GM19099 (cell line): ENCODE measurements around the gene STH.

Source experiments
- POLR2A ChIP-seq: IDR thresholded peaks from 3 replicates; pipeline ENCODE4 v1.6.1; 2011; ENCODE audit warnings: low read depth; ENCODE audit not compliant: insufficient read length; ENCODE audit errors: extremely low read depth

STH gene

GRCh38 chr17:46024590-46024989 lies 25.5 kb downstream of the STH start:
- no peak for TF ChIP-seq POLR2A

- no peak for TF ChIP-seq POLR2A
These were observed 26.0 kb downstream of the STH start for GRCh38 chr17:46025060-46025459.

- TF ChIP-seq POLR2A = no peak
These were observed 26.6 kb downstream of the STH start for GRCh38 chr17:46025510-46026165.

GRCh38 chr17:46026166-46027047 lies 27.4 kb downstream of the STH start:
- TF ChIP-seq POLR2A = no peak

- TF ChIP-seq POLR2A = no peak
These were observed 28.3 kb downstream of the STH start for GRCh38 chr17:46027048-46027975.

- TF ChIP-seq POLR2A = no peak
These were observed 28.9 kb downstream of the STH start for GRCh38 chr17:46027976-46028325.

- TF ChIP-seq POLR2A = no peak
These were observed 29.3 kb downstream of the STH start for GRCh38 chr17:46028374-46028773.

- TF ChIP-seq POLR2A = no peak
These were observed 30.0 kb downstream of the STH start for GRCh38 chr17:46028981-46029565.

- no peak for TF ChIP-seq POLR2A
These were observed 30.6 kb downstream of the STH start for GRCh38 chr17:46029627-46030026.

- no peak for TF ChIP-seq POLR2A
These were observed 31.7 kb downstream of the STH start for GRCh38 chr17:46030752-46031151.

GRCh38 chr17:46031440-46031839 lies 32.4 kb downstream of the STH start:
- no peak for TF ChIP-seq POLR2A

- TF ChIP-seq POLR2A = no peak
These were observed 32.9 kb downstream of the STH start for GRCh38 chr17:46031920-46032319.

GRCh38 chr17:46032909-46033308 lies 33.9 kb downstream of the STH start:
- TF ChIP-seq POLR2A = no peak

GRCh38 chr17:46033392-46033791 lies 34.3 kb downstream of the STH start:
- no peak for TF ChIP-seq POLR2A
